Measurements from ENCODE around the gene GCLC.

GCLC gene

DNA sequence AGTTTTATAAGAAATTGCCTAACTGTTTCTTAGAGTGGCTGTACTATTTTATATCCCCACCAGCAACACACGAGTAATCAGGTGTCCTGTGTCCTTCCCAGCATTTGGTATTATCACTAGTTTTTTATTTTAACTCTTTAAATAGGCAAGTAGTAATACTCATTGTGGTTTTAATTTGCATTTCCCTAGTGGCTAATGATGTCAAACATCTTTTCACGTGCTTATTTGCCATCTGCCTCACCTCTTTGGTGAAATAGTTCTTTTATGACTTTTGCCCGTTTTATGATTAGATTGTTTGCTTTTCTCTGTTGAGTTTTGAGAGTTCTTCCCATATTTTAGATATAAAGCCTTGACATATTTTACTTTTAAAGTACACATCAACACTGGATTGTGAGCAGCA is 57.8 kb downstream of the GCLC start:
- TF ChIP-seq ZIC2 (tag by site-specific recombination; IDR thresholded peaks at IDR 0.05) = no peak
- peak; percentile 84 for TF ChIP-seq PRDM6 (tag by site-specific recombination; IDR thresholded peaks at IDR 0.05)
- ChIA-PET CTCF (interaction anchor here (0.6 to 1.9 kb wide), 9 partner anchors 50 to 1171 kb away, joined by 3 to 7 read pairs (median 4); no protein-coding TSS in a partner anchor), POLR2A (no interaction called here)
- no peak overlapping the region for H3K4me3 ChIP-seq (ENCODE audit: low read depth, low read length)
- H3K36me3 ChIP-seq (ENCODE audit: control insufficient read depth in 2 of 2, insufficient read depth in 1 of 2, low read length in 2 of 2) = no peaks in the 10 kb centered on the region
- peaks cover 6% of the 10 kb centered on the region; the same call in 1 of the 2 replicates for H3K4me1 ChIP-seq (ENCODE audit: control insufficient read depth, insufficient read depth, low read length)
- H3K27ac ChIP-seq (ENCODE audit: extremely low read depth, low read depth, low read length) = no peak overlapping the region
- no peaks in the 10 kb centered on the region for H3K9me3 ChIP-seq (ENCODE audit: control insufficient read depth, insufficient read depth, low read depth, low read length)

DNA sequence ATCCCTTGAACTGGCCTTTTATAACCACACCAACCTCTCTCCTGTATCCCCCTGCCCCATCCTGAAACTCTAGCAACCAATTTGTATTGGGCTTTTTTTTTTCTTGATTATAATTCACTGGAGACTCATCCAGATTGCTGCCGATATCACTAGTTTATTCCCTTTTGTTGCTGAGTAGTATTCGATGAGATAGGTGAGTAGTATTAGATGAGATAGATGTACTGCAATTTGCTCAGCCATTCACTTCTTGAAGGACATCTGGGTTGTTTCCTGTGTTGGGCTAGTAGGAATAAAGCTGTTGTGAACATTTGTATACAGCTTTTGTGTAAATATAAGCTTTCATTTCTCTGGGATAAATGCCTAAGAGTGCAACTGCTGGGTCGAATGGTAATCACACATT is 58.2 kb downstream of the GCLC start:
- TF ChIP-seq ZNF664 (tag by site-specific recombination; IDR thresholded peaks at IDR 0.05) (peak; percentile 99), ZNF350 (tag by site-specific recombination; IDR thresholded peaks at IDR 0.05) (no peak), KLF1 (tag by site-specific recombination; IDR thresholded peaks at IDR 0.05) (no peak), ZNF645 (tag by site-specific recombination; IDR thresholded peaks at IDR 0.05) (no peak), ZNF830 (tag by site-specific recombination; IDR thresholded peaks at IDR 0.05; ENCODE audit: low read depth) (no peak), ZNF155 (tag by site-specific recombination; IDR thresholded peaks at IDR 0.05) (no peak), ZNF707 (tag by site-specific recombination; IDR thresholded peaks at IDR 0.05) (no peak)
- TF ChIP-seq, protein P1, sequence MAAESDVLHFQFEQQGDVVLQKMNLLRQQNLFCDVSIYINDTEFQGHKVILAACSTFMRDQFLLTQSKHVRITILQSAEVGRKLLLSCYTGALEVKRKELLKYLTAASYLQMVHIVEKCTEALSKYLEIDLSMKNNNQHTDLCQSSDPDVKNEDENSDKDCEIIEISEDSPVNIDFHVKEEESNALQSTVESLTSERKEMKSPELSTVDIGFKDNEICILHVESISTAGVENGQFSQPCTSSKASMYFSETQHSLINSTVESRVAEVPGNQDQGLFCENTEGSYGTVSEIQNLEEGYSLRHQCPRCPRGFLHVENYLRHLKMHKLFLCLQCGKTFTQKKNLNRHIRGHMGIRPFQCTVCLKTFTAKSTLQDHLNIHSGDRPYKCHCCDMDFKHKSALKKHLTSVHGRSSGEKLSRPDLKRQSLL (tag by site-specific recombination; IDR thresholded peaks at IDR 0.05) = no peak
- TF ChIP-seq, protein P2, sequence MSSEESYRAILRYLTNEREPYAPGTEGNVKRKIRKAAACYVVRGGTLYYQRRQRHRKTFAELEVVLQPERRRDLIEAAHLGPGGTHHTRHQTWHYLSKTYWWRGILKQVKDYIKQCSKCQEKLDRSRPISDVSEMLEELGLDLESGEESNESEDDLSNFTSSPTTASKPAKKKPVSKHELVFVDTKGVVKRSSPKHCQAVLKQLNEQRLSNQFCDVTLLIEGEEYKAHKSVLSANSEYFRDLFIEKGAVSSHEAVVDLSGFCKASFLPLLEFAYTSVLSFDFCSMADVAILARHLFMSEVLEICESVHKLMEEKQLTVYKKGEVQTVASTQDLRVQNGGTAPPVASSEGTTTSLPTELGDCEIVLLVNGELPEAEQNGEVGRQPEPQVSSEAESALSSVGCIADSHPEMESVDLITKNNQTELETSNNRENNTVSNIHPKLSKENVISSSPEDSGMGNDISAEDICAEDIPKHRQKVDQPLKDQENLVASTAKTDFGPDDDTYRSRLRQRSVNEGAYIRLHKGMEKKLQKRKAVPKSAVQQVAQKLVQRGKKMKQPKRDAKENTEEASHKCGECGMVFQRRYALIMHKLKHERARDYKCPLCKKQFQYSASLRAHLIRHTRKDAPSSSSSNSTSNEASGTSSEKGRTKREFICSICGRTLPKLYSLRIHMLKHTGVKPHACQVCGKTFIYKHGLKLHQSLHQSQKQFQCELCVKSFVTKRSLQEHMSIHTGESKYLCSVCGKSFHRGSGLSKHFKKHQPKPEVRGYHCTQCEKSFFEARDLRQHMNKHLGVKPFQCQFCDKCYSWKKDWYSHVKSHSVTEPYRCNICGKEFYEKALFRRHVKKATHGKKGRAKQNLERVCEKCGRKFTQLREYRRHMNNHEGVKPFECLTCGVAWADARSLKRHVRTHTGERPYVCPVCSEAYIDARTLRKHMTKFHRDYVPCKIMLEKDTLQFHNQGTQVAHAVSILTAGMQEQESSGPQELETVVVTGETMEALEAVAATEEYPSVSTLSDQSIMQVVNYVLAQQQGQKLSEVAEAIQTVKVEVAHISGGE (tag by site-specific recombination; conservative IDR thresholded peaks at IDR 0.05; ENCODE audit: low read depth) = no peak
- ChIA-PET CTCF (interaction anchor here (0.9 to 1.9 kb wide), 4 partner anchors 50 to 314 kb away, joined by 3 to 7 read pairs (median 4); no protein-coding TSS in a partner anchor), POLR2A (no interaction called here)
- Histone ChIP-seq H3K4me3 (ENCODE audit: low read depth, low read length) (no peak overlapping the region), H3K9me3 (ENCODE audit: control insufficient read depth, insufficient read depth, low read depth, low read length) (no peaks in the 10 kb centered on the region), H3K4me1 (ENCODE audit: control insufficient read depth, insufficient read depth, low read length) (peaks cover 6% of the 10 kb centered on the region; the same call in 1 of the 2 replicates), H3K36me3 (ENCODE audit: control insufficient read depth in 2 of 2, insufficient read depth in 1 of 2, low read length in 2 of 2) (no peaks in the 10 kb centered on the region), H3K27ac (ENCODE audit: extremely low read depth, low read depth, low read length) (no peak overlapping the region)

- no peaks in the 10 kb centered on the region for H3K36me3 ChIP-seq (ENCODE audit: control insufficient read depth in 2 of 2, insufficient read depth in 1 of 2, low read length in 2 of 2)
- POLR2A ChIA-PET = interaction anchor here (0.6 kb wide), 1 partner anchor 9 kb away, joined by 3 read pairs; no protein-coding TSS in a partner anchor
- no peaks in the 10 kb centered on the region for H3K9me3 ChIP-seq (ENCODE audit: control insufficient read depth, insufficient read depth, low read depth, low read length)
- CTCF ChIA-PET = interaction anchor here (0.6 to 5.5 kb wide), 68 partner anchors 8 to 1198 kb away, joined by 3 to 177 read pairs (median 4); partner anchors contain the start of gene GSTA4
- peaks cover 6% of the 10 kb centered on the region; the same call in 1 of the 2 replicates for H3K4me1 ChIP-seq (ENCODE audit: control insufficient read depth, insufficient read depth, low read length)
- H3K27ac ChIP-seq (ENCODE audit: extremely low read depth, low read depth, low read length) = no peak overlapping the region
- H3K4me3 ChIP-seq (ENCODE audit: low read depth, low read length) = no peak overlapping the region
- peak; percentile 98 for TF ChIP-seq SCRT2 (tag by site-specific recombination; IDR thresholded peaks at IDR 0.05)
- TF ChIP-seq KLF10 (tag by site-specific recombination; IDR thresholded peaks at IDR 0.05) = no peak
- no peak for TF ChIP-seq ZNF747 (tag by site-specific recombination; IDR thresholded peaks at IDR 0.05)
- TF ChIP-seq ZNF292 (tag by site-specific recombination; IDR thresholded peaks at IDR 0.05; ENCODE audit: borderline replicate concordance, low read depth) = no peak
- no peak for TF ChIP-seq MYNN (tag by site-specific recombination; IDR thresholded peaks at IDR 0.05; ENCODE audit: borderline replicate concordance)
- no peak for TF ChIP-seq ZNF48 (tag by site-specific recombination; IDR thresholded peaks at IDR 0.05)
- TF ChIP-seq ZNF701 (tag by site-specific recombination; IDR thresholded peaks at IDR 0.05) = no peak
- TF ChIP-seq ZSCAN5A (tag by site-specific recombination; IDR thresholded peaks at IDR 0.05) = no peak
- peak; percentile 88 for TF ChIP-seq ZNF654 (tag by site-specific recombination; IDR thresholded peaks at IDR 0.05; ENCODE audit: low read depth)
- no peak for TF ChIP-seq KLF7 (tag by site-specific recombination; IDR thresholded peaks at IDR 0.05; ENCODE audit: borderline replicate concordance)
Measured at GRCh38 chr6:53484476-53485280, 60.2 kb downstream of the GCLC start.
